GM23338 (cell line): ENCODE measurements around the gene XKR8. TPM values are rescaled to one million over a fixed set of nuclear protein-coding genes. Genes with fewer than 3 reads are reported as not detected.

Experiments
- ATAC-seq: fragments of 200-7000 bp; cut with Tn5 transposase; 3 replicates; pipeline ENCODE4 v1.9.1; 2020
- DNase-seq: peaks from one replicate; pipeline ENCODE4 v3.0.0-alpha.2; 2015; ENCODE audit warnings: low spot score
- H2AFZ ChIP-seq: fragments of 200-600 bp; sonication (generic); 2 replicates; pipeline ENCODE4 v1.8.0; 2016; ENCODE audit warnings: antibody characterized with exemption, mild to moderate bottlenecking, moderate library complexity
- H3F3A ChIP-seq: fragments of 200-600 bp; sonication (generic); replicated peaks from 2 replicates; pipeline ENCODE4 v1.8.0; 2017; ENCODE audit warnings: antibody characterized with exemption, mixed run types, low read depth
- H3K27ac ChIP-seq: fragments of 200-600 bp; sonication (generic); 2 replicates; pipeline ENCODE4 v1.6.1; 2016; ENCODE audit warnings: low read depth
- H3K27me3 ChIP-seq: fragments of 200-600 bp; sonication (generic); 2 replicates; pipeline ENCODE4 v1.8.0; 2016; ENCODE audit warnings: mild to moderate bottlenecking, mixed run types, moderate library complexity; ENCODE audit not compliant: insufficient read depth
- H3K36me3 ChIP-seq: fragments of 200-600 bp; sonication (generic); 2 replicates; pipeline ENCODE4 v1.8.0; 2016; ENCODE audit warnings: mild to moderate bottlenecking; ENCODE audit not compliant: insufficient read depth
- H3K4me1 ChIP-seq: fragments of 200-600 bp; sonication (generic); 2 replicates; pipeline ENCODE4 v1.8.0; 2016; ENCODE audit warnings: mild to moderate bottlenecking, moderate library complexity; ENCODE audit not compliant: insufficient read depth
- H3K4me2 ChIP-seq: fragments of 200-600 bp; sonication (generic); 2 replicates; pipeline ENCODE4 v1.7.1; 2017; ENCODE audit warnings: mixed run types
- H3K4me3 ChIP-seq: fragments of 200-600 bp; sonication (generic); 2 replicates; pipeline ENCODE4 v1.6.1; 2016; ENCODE audit warnings: mixed run types
- H3K79me2 ChIP-seq: fragments of 200-600 bp; sonication (generic); replicated peaks from 2 replicates; pipeline ENCODE4 v1.8.0; 2017; ENCODE audit warnings: mild to moderate bottlenecking; ENCODE audit not compliant: insufficient read depth
- H3K9me2 ChIP-seq: fragments of 200-600 bp; sonication (generic); 2 replicates; pipeline ENCODE4 v1.8.0; 2017; ENCODE audit not compliant: insufficient read depth
- H4K20me1 ChIP-seq: fragments of 200-600 bp; sonication (generic); replicated peaks from 2 replicates; pipeline ENCODE4 v1.8.0; 2017; ENCODE audit warnings: mild to moderate bottlenecking; ENCODE audit not compliant: insufficient read depth
- H3K27ac Mint-ChIP-seq: 2 replicates; pipeline ENCODE4 v1.8.0; 2020; ENCODE audit warnings: inconsistent platforms, mild to moderate bottlenecking, moderate library complexity, mixed read lengths
- H3K27me3 Mint-ChIP-seq: 3 replicates; pipeline ENCODE4 v1.8.0; 2022; ENCODE audit warnings: low read depth, mild to moderate bottlenecking, moderate library complexity, mixed read lengths, inconsistent platforms; ENCODE audit not compliant: insufficient read depth, poor library complexity
- H3K36me3 Mint-ChIP-seq: 3 replicates; pipeline ENCODE4 v1.8.0; 2021; ENCODE audit warnings: low read depth, mild to moderate bottlenecking, inconsistent platforms, moderate library complexity, mixed read lengths
- H3K4me1 Mint-ChIP-seq: 3 replicates; pipeline ENCODE4 v1.8.0; 2020; ENCODE audit warnings: mild to moderate bottlenecking, inconsistent platforms, mixed read lengths
- H3K4me3 Mint-ChIP-seq: 3 replicates; pipeline ENCODE4 v1.8.0; 2021; ENCODE audit warnings: moderate library complexity, mild to moderate bottlenecking, inconsistent platforms, mixed read lengths
- H3K9me3 Mint-ChIP-seq: 3 replicates; pipeline ENCODE4 v1.8.0; 2020; ENCODE audit warnings: moderate library complexity, mild to moderate bottlenecking, inconsistent platforms, mixed read lengths
- CREB1 ChIP-seq: fragments of 250-450 bp; sonication (Bioruptor Pico); IDR thresholded peaks from 2 replicates; pipeline ENCODE4 v1.5.0; 2020; ENCODE audit warnings: low read depth, mild to moderate bottlenecking, moderate library complexity
- ETS1 ChIP-seq: IDR thresholded peaks from 2 replicates; pipeline ENCODE4 v1.6.1; 2016; ENCODE audit warnings: antibody characterized with exemption
- EZH2 ChIP-seq: fragments of 200-600 bp; sonication (generic); IDR thresholded peaks from one replicate; pipeline ENCODE4 v1.8.0; 2017; ENCODE audit warnings: antibody characterized with exemption, mild to moderate bottlenecking, low read depth; ENCODE audit not compliant: unreplicated experiment
- EZH2phosphoT487 ChIP-seq: fragments of 200-600 bp; sonication (generic); IDR thresholded peaks from one replicate; pipeline ENCODE4 v1.8.1; 2018; ENCODE audit warnings: antibody characterized with exemption; ENCODE audit not compliant: unreplicated experiment
- JUNB ChIP-seq: IDR thresholded peaks from one replicate; pipeline ENCODE4 v1.6.1; 2016; ENCODE audit warnings: antibody characterized with exemption; ENCODE audit not compliant: unreplicated experiment
- NANOG ChIP-seq: IDR thresholded peaks from 2 replicates; pipeline ENCODE4 v1.6.1; 2016; ENCODE audit warnings: antibody characterized with exemption, borderline replicate concordance
- POLR2AphosphoS5 ChIP-seq: IDR thresholded peaks from 2 replicates; pipeline ENCODE4 v1.6.1; 2016; ENCODE audit warnings: antibody characterized with exemption, low read depth
- STAT1 ChIP-seq: IDR thresholded peaks from one replicate; pipeline ENCODE4 v1.6.1; 2016; ENCODE audit warnings: antibody characterized with exemption; ENCODE audit not compliant: unreplicated experiment
- ZNF114 ChIP-seq: fragments of 250-450 bp; sonication (Bioruptor Pico); IDR thresholded peaks from 2 replicates; pipeline ENCODE4 v1.5.0; 2020; ENCODE audit warnings: mild to moderate bottlenecking, moderate library complexity
- ZNF331 ChIP-seq: fragments of 250-450 bp; sonication (Bioruptor Pico); IDR thresholded peaks from 2 replicates; pipeline ENCODE4 v1.5.0; 2020; ENCODE audit warnings: low read depth, mild to moderate bottlenecking, moderate library complexity
- ZNF462 ChIP-seq: fragments of 250-450 bp; sonication (Bioruptor Pico); IDR thresholded peaks from 2 replicates; pipeline ENCODE4 v1.5.0; 2020; ENCODE audit warnings: mild to moderate bottlenecking, moderate library complexity
- polyA plus RNA-seq: library from polyadenylated mRNA; unstranded; fragments of >200 nt; fragmentation: Nextera tagmentation; extraction: Ambion mirVana; gene quantifications from 2 replicates; pipeline ENCODE4 v1.2.1, GENCODE V29; 2016
- total RNA-seq: library from RNA; depleted of rRNA; stranded (reverse); fragments of >200 nt; shearing (Covaris generic); gene quantifications from 2 replicates; pipeline ENCODE4 v1.2.3, GENCODE V29; 2014
- TF ChIP-seq, protein P1 (sequence below), 2 experiments: fragments of 200-600 bp in 1 of 2; sonication (generic) in 1 of 2; conservative IDR thresholded peaks; 2 replicates each; pipeline versions ENCODE4 v1.5.1 to v1.6.1; 2016 to 2017; ENCODE audit warnings: antibody characterized with exemption in 2 of 2, low read depth in 2 of 2, mild to moderate bottlenecking in 2 of 2, moderate library complexity in 1 of 2

Gene XKR8
- total and polyA plus RNA-seq, 2 experiments from 2014 or later: 8.2 to 13.1 TPM

DNA sequence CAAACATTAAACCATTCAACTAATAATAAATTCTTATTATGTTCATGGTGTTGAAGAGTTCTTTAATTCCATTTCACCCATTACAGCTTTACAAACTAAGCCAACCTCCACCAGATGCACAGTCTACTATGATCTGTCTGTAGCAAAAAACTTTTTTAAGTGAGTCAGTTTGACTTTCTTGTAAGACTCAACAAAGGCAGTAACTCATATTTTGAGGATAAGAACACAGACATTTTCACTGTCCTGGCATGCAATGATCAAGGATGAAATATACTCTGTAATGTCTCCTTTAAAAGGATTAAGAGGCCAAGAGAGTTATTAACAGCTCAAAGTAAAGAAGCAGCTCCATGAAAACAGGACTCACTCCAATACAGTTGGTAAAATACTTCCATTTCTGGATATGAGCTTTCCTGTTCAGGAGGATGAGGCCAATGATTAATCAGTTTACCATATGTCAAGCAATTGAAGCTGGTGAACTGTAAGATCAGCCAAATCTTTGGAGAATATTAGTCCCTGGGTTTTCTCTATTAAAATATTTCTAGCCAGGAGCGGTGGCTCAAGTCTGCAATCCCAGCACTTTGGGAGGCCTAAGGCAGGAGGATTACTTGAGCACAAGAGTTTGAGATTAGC, 20.6 kb downstream of the XKR8 start (continued):
- no peak for TF ChIP-seq ETS1

DNA sequence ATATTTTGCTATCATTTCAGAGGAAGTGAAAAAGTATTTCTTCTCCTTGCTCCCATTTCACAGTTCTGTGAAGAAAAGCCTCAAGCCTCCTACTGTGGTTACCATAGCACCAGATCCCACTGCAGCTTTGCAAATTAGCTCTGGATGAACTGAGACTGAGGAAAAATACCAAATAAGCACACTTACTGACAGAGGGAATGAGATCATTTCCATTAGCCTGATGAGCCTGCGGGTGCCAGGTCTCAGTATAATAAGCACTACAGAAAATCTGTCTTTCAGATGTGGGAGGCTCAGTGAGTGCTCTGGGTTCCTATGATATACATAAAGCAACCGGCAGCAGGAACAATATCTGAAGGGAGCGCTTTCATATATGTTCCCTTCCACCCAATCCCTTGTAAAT, 21.4 kb downstream of the XKR8 start:
- H3K9me2 ChIP-seq: no peaks in the 10 kb centered on the region
- Mint-ChIP-seq H3K4me3 (no peak overlapping the region), H3K27me3 (peaks cover 5% of the 10 kb centered on the region), H3K27ac (no peak overlapping the region), H3K36me3 (peaks cover 7% of the 10 kb centered on the region; the same call in 2 of the 3 replicates), H3K9me3 (no peaks in the 10 kb centered on the region), H3K4me1 (no peaks in the 10 kb centered on the region)
- H3F3A ChIP-seq: 0 out of 2 replicates have a peak, but pooled peaks cover 2% of the 10 kb centered on the region
- no peaks in the 10 kb centered on the region for H3K36me3 ChIP-seq
- H3K27me3 ChIP-seq: no peaks in the 10 kb centered on the region
- H3K4me3 ChIP-seq: no peak overlapping the region
- no peak overlapping the region for H2AFZ ChIP-seq
- no peaks in the 10 kb centered on the region for H4K20me1 ChIP-seq
- no peak for ATAC-seq
- no peaks in the 10 kb centered on the region for H3K79me2 ChIP-seq
- DNase-seq: no peak
- H3K27ac ChIP-seq: no peak overlapping the region; the same call in 1 of the 2 replicates
- no peaks in the 10 kb centered on the region for H3K4me1 ChIP-seq
- no peak overlapping the region for H3K4me2 ChIP-seq
- TF ChIP-seq ZNF462 (CRISPR knock-in tag) (no peak), CREB1 (CRISPR knock-in tag) (no peak), EZH2phosphoT487 (no peak), STAT1 (no peak), ETS1 (no peak), ZNF331 (CRISPR knock-in tag) (no peak), ZNF114 (CRISPR knock-in tag) (no peak), NANOG (no peak), JUNB (no peak), EZH2 (no peak), POLR2AphosphoS5 (no peak)
- TF ChIP-seq, protein P1, sequence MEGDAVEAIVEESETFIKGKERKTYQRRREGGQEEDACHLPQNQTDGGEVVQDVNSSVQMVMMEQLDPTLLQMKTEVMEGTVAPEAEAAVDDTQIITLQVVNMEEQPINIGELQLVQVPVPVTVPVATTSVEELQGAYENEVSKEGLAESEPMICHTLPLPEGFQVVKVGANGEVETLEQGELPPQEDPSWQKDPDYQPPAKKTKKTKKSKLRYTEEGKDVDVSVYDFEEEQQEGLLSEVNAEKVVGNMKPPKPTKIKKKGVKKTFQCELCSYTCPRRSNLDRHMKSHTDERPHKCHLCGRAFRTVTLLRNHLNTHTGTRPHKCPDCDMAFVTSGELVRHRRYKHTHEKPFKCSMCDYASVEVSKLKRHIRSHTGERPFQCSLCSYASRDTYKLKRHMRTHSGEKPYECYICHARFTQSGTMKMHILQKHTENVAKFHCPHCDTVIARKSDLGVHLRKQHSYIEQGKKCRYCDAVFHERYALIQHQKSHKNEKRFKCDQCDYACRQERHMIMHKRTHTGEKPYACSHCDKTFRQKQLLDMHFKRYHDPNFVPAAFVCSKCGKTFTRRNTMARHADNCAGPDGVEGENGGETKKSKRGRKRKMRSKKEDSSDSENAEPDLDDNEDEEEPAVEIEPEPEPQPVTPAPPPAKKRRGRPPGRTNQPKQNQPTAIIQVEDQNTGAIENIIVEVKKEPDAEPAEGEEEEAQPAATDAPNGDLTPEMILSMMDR (conservative IDR thresholded peaks at IDR 0.05; ENCODE audit: low read depth in 2 of 2): no peak
